Endothelial cell of umbilical vein (primary cell): Measurements from ENCODE around the gene LUZP4. TPM values are rescaled to one million over a fixed set of nuclear protein-coding genes. Genes with fewer than 3 reads are reported as not detected.

Experiments used
- BruUV-seq: library from RNA; stranded (reverse); fragments of 400-500 nt; replicated peaks from 2 replicates; lab custom pipeline; 2021; lab: Mats Ljungman, UMichigan
- CTCF ChIA-PET: fragments of 300-600, 350-600 bp; sonication (Branson Sonifier 250); formaldehyde crosslinking; loops from one replicate; lab custom pipeline; 2021; ENCODE audit warnings: antibody characterized with exemption, inconsistent platforms; lab: Charles Lee
- POLR2A ChIA-PET: fragments of 300-600, 350-600 bp; sonication (Branson Sonifier 250); formaldehyde crosslinking; loops from one replicate; lab custom pipeline; 2021; ENCODE audit warnings: antibody characterized with exemption, inconsistent platforms; lab: Charles Lee
- DNase-seq: peaks from one replicate; pipeline ENCODE4 v3.0.0-alpha.2; 2011; ENCODE audit warnings: low read depth, low spot score
- FAIRE-seq: peaks from 2 replicates; lab custom pipeline; 2011; peaks lifted over from hg19 to GRCh38; lab: Jason Lieb, UNC
- H2AFZ ChIP-seq: 2 replicates; pipeline ENCODE4 v1.6.0; 2012; ENCODE audit warnings: low read depth, low read length, control low read depth, inconsistent platforms
- H3K27ac ChIP-seq: 2 replicates; pipeline ENCODE4 v1.5.1; 2011; ENCODE audit warnings: low read depth, mild to moderate bottlenecking, control low read depth, low read length, moderate library complexity; ENCODE audit not compliant: insufficient read depth
- H3K27me3 ChIP-seq, 2 experiments: 2 replicates each; pipeline versions ENCODE4 v1.6.0 to v1.6.1; 2011; ENCODE audit warnings: low read length in 2 of 2, mixed read lengths in 1 of 2; ENCODE audit not compliant: control insufficient read depth in 2 of 2, insufficient read depth in 2 of 2
- H3K36me3 ChIP-seq, 2 experiments: 2 replicates in 1 of 2; 3 replicates in 1 of 2; pipeline ENCODE4 v1.5.1; 2011; ENCODE audit warnings: low read length in 2 of 2, mild to moderate bottlenecking in 1 of 2, moderate library complexity in 1 of 2; ENCODE audit not compliant: control insufficient read depth in 2 of 2, insufficient read depth in 2 of 2; ENCODE audit errors: extremely low read depth in 1 of 2
- H3K4me1 ChIP-seq: 3 replicates; pipeline ENCODE4 v1.5.1; 2011; ENCODE audit warnings: mild to moderate bottlenecking, low read length; ENCODE audit not compliant: control insufficient read depth, insufficient read depth; ENCODE audit errors: extremely low read depth
- H3K4me2 ChIP-seq: 2 replicates; pipeline ENCODE4 v1.6.1; 2011; ENCODE audit warnings: low read length, control low read depth, mixed read lengths; ENCODE audit not compliant: insufficient read depth
- H3K4me3 ChIP-seq, 3 experiments: fragments of 200-600 bp in 1 of 3; sonication (generic), shearing (Covaris generic) in 1 of 3; replicated peaks in 1 of 3; 2 replicates each; pipeline ENCODE4 v1.5.1; 2011 to 2016; ENCODE audit warnings: control low read depth in 3 of 3, low read length in 3 of 3, mild to moderate bottlenecking in 2 of 3, inconsistent platforms in 1 of 3, low read depth in 1 of 3, moderate library complexity in 1 of 3; ENCODE audit not compliant: insufficient read depth in 1 of 3
- H3K79me2 ChIP-seq: 2 replicates; pipeline ENCODE4 v1.6.0; 2012; ENCODE audit warnings: low read length, inconsistent platforms; ENCODE audit not compliant: control insufficient read depth, insufficient read depth
- H3K9ac ChIP-seq: replicated peaks from 2 replicates; pipeline ENCODE3; 2011; ENCODE audit warnings: low read length, control low read depth; ENCODE audit not compliant: insufficient read depth; ENCODE audit errors: extremely low read depth
- H3K9me1 ChIP-seq: replicated peaks from 3 replicates; pipeline ENCODE4 v1.6.0; 2011; ENCODE audit warnings: mild to moderate bottlenecking, low read length; ENCODE audit not compliant: control insufficient read depth, insufficient read depth; ENCODE audit errors: extremely low read depth
- H3K9me3 ChIP-seq: replicated peaks from 2 replicates; pipeline ENCODE4 v1.5.1; 2012; ENCODE audit warnings: low read length, inconsistent platforms; ENCODE audit not compliant: control insufficient read depth, insufficient read depth
- H4K20me1 ChIP-seq: replicated peaks from 2 replicates; pipeline ENCODE3; 2011; ENCODE audit warnings: mild to moderate bottlenecking, low read length; ENCODE audit not compliant: control insufficient read depth, insufficient read depth; ENCODE audit errors: extremely low read depth
- EZH2 ChIP-seq: IDR thresholded peaks from 2 replicates; pipeline ENCODE4 v1.6.1; 2012; ENCODE audit warnings: borderline replicate concordance, low read depth, mild to moderate bottlenecking, moderate library complexity, low read length, inconsistent platforms; ENCODE audit not compliant: severe bottlenecking
- FOS ChIP-seq: IDR thresholded peaks from 2 replicates; pipeline ENCODE4 v1.6.1; 2011; ENCODE audit warnings: mild to moderate bottlenecking, low read length, moderate library complexity, borderline replicate concordance; ENCODE audit not compliant: insufficient read depth
- GATA2 ChIP-seq: IDR thresholded peaks from 2 replicates; pipeline ENCODE4 v1.7.0; 2011; ENCODE audit warnings: low read depth, mild to moderate bottlenecking, moderate library complexity, mixed read lengths, low read length; ENCODE audit not compliant: insufficient read length, insufficient read depth
- JUN ChIP-seq: IDR thresholded peaks from 2 replicates; pipeline ENCODE4 v1.6.1; 2011; ENCODE audit warnings: borderline replicate concordance, low read depth; ENCODE audit not compliant: insufficient read length, insufficient read depth
- MAX ChIP-seq: IDR thresholded peaks from 2 replicates; pipeline ENCODE4 v1.6.1; 2011; ENCODE audit not compliant: insufficient read depth, insufficient read length
- MYC ChIP-seq: IDR thresholded peaks from one replicate; pipeline ENCODE4 v1.6.1; 2011; ENCODE audit warnings: mild to moderate bottlenecking, low read depth, low read length
- POLR2A ChIP-seq: IDR thresholded peaks from 2 replicates; pipeline ENCODE4 v1.6.1; 2012; ENCODE audit warnings: low read depth, mild to moderate bottlenecking, control low read depth, low read length
- POLR2AphosphoS5 ChIP-seq: IDR thresholded peaks from 2 replicates; pipeline ENCODE4 v1.6.1; 2012; ENCODE audit warnings: low read depth, mild to moderate bottlenecking, control low read depth, low read length, moderate library complexity; ENCODE audit not compliant: insufficient read depth
- dilution Hi-C: fragments of 300-500 bp; cut with MboI; formaldehyde crosslinking; loops from one replicate; pipeline ENCODE4 v1.15.0; 2019; ENCODE audit warnings: low sequenced_read_pairs; ENCODE audit not compliant: extremely low pct_ligation_motif_present
- intact Hi-C: fragments of 100-400 bp; cut with micrococcal nuclease; formaldehyde crosslinking; loops from one replicate; pipeline ENCODE4 v1.10.0; 2022
- polyA plus RNA-seq, 4 experiments: library from polyadenylated mRNA; depleted of rRNA in 3 of 4; stranded (reverse) in 3 of 4; unstranded in 1 of 4; fragments of >200 nt; gene quantifications; 2 replicates each; pipeline versions ENCODE4 v1.2.1 to v1.2.3, GENCODE V29; 2011 to 2012; ENCODE audit warnings: missing spikeins in 1 of 4
- total RNA-seq: library from RNA; stranded (reverse); gene quantifications from 2 replicates; pipeline ENCODE4 v1.2.3, GENCODE V29; 2021
- TF ChIP-seq, protein P1 (sequence below), 2 donors: IDR thresholded peaks; 1 replicate in 1 of 2; 2 replicates in 1 of 2; pipeline ENCODE4 v1.5.1; 2011; ENCODE audit warnings: low read length in 2 of 2, mild to moderate bottlenecking in 2 of 2, moderate library complexity in 2 of 2, control low read depth in 1 of 2, inconsistent platforms in 1 of 2, low read depth in 1 of 2; ENCODE audit not compliant: insufficient read depth in 1 of 2; ENCODE audit errors: extremely low read depth in 1 of 2

The LUZP4 gene
- total and polyA plus RNA-seq, 2 donors (not counting 3 experiments of a cell fraction or from before 2014, with no cell fraction given): not detected

- Histone ChIP-seq H3K4me2 (no peak overlapping the region), H4K20me1 (no peaks in the 10 kb centered on the region), H3K4me3 (no peak overlapping the region), H2AFZ (no peak overlapping the region), H3K9me3 (no peaks in the 10 kb centered on the region), H3K27me3 (no peaks in the 10 kb centered on the region), H3K27ac (no peak overlapping the region), H3K79me2 (no peaks in the 10 kb centered on the region), H3K9ac (no peak overlapping the region), H3K4me1 (no peaks in the 10 kb centered on the region), H3K36me3 (no peaks in the 10 kb centered on the region), H3K9me1 (no peaks in the 10 kb centered on the region)
- DNase-seq (no peak), FAIRE-seq (no peak)
- dilution Hi-C loops: no loop called here
- intact Hi-C loops: no loop called here
- ChIA-PET POLR2A (no interaction called here), CTCF (no interaction called here)
- BruUV-seq: no TSS peak
- TF ChIP-seq, protein P1, sequence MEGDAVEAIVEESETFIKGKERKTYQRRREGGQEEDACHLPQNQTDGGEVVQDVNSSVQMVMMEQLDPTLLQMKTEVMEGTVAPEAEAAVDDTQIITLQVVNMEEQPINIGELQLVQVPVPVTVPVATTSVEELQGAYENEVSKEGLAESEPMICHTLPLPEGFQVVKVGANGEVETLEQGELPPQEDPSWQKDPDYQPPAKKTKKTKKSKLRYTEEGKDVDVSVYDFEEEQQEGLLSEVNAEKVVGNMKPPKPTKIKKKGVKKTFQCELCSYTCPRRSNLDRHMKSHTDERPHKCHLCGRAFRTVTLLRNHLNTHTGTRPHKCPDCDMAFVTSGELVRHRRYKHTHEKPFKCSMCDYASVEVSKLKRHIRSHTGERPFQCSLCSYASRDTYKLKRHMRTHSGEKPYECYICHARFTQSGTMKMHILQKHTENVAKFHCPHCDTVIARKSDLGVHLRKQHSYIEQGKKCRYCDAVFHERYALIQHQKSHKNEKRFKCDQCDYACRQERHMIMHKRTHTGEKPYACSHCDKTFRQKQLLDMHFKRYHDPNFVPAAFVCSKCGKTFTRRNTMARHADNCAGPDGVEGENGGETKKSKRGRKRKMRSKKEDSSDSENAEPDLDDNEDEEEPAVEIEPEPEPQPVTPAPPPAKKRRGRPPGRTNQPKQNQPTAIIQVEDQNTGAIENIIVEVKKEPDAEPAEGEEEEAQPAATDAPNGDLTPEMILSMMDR (IDR thresholded peaks at IDR 0.05; ENCODE audit: extremely low read depth in 1 of 2, insufficient read depth in 1 of 2, low read depth in 1 of 2, low read length in 2 of 2): no peak
- TF ChIP-seq JUN: no peak
- no peak for TF ChIP-seq FOS
- TF ChIP-seq MAX: no peak
- TF ChIP-seq MYC: no peak
- no peak for TF ChIP-seq GATA2
- TF ChIP-seq POLR2A: no peak
- no peak for TF ChIP-seq EZH2
- TF ChIP-seq POLR2AphosphoS5: no peak
These were observed 34.5 kb upstream of the LUZP4 start for GRCh38 chrX:115255003-115255402.
